GM19035 (cell line): ENCODE results near the gene BOD1L2.

ENCODE experiments used
- ATAC-seq: cut with Tn5 transposase; IDR thresholded peaks from one replicate; pipeline ENCODE4 v1.9.1; 2021; ENCODE audit not compliant: unreplicated experiment

Gene BOD1L2

GRCh38 chr18:57149531-57149930 lies 2.6 kb downstream of the BOD1L2 start:
- ATAC-seq: no peak

DNA sequence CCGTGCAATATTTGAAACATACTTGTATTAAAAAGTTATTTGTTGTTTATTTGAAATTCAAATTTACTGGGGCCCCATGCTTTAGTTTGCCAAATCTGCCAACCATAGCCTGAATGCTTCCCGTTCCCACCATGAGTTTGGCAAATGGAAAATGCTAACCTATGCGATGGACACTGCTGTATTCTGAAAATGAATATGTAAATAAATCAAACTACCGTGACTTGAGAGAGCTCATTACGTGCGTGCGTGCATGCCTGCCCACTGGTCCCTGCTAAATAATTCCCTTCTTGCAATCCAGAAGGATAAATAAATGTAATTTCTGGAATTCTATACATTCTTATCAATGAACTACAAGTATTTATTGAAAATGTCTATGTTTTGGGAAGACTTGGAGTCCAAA lies 3.2 kb downstream of the BOD1L2 start:
- ATAC-seq: no peak

DNA sequence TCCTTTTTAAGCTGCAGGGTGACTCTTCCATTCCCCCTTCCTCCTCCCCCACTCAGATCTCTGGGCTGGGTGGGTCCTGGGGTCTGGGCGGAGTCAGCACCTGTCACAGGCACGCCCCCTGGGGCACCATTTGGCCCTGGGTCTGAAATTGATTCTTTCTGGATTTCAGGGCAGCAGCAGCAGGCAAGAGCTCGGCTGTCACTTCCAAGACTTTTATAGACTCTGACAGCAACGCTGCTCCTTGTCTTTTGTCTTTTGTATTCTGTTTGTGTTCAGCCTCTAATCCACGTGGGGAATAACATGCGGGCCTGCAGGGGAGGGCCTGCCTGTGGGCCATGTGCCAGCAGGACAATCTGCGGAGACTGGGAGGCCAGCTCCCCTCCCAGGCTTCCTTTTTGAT lies 3.9 kb downstream of the BOD1L2 start:
- no peak for ATAC-seq

GRCh38 chr18:57154191-57154830 lies 7.4 kb downstream of the BOD1L2 start:
- no peak for ATAC-seq

- no peak for ATAC-seq
These were observed 17.5 kb downstream of the BOD1L2 start for GRCh38 chr18:57164401-57164800.

- ATAC-seq: no peak
These were observed 20.9 kb downstream of the BOD1L2 start for GRCh38 chr18:57167617-57168308.

GRCh38 chr18:57171026-57171425 lies 24.1 kb downstream of the BOD1L2 start:
- ATAC-seq: no peak

GRCh38 chr18:57175532-57175931 lies 28.6 kb downstream of the BOD1L2 start:
- ATAC-seq: no peak

- ATAC-seq: no peak
These were observed 38.5 kb downstream of the BOD1L2 start for GRCh38 chr18:57185434-57185833.

- ATAC-seq: no peak
These were observed 42.1 kb downstream of the BOD1L2 start for GRCh38 chr18:57188851-57189557.

DNA sequence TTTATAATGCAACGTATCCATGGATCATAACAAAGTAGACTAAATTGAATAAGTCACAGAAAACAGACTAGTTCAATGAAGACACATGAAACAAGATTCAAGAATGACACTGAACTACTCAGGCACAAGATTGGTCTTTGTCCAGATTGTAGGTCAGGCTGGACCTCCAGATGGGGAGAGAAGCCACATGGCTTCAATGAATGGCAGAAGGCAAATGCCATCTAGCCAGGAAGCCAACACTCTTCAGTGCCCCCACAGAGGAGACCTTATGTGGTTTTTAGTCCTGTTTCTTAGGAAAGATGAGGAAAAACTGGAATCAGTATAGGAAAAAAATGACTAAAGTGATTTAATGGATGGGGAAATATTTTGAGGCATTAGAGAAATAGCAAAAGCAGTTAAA lies 43.1 kb downstream of the BOD1L2 start:
- ATAC-seq: no peak

GRCh38 chr18:57194070-57194469 lies 47.2 kb downstream of the BOD1L2 start:
- no peak for ATAC-seq

- ATAC-seq: no peak
These were observed 47.7 kb downstream of the BOD1L2 start for GRCh38 chr18:57194622-57195021.

DNA sequence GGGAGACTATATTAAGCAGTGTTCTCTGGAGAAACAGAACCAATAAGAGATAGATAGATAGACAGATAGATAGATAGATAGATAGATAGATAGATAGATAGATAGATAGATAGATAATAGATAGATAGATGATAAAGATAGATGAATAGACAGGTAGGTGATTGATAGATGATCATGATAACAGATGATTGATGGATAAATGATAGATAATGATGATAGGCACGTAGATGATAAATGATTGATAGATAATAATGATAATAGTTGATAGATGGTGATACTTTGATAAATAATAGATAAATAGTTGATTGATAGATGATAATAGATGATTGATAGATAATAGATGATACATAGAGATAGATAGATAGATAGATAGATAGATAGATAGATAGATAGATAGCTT lies 48.5 kb downstream of the BOD1L2 start:
- no peak for ATAC-seq

DNA sequence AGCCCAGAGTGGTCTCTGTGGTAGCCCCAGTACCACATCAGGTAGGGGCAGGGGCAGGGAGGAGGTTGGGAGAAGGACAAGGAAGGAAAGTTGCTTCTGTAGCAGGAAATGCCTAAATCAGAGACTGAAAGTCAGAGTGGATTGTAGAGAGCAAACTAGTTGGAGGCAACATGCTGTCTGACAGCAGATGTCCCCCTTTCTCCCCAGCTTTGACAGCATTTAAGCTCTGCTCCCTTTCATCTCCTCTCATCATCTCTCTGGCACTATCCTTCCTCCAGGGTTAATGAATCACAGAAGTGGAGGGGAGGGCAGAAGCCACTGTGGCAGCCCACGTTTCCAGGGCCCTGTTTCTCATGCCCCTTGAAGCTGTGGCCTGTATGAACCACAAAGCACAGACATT lies 50.4 kb downstream of the BOD1L2 start:
- no peak for ATAC-seq

- ATAC-seq: no peak
These were observed 51.2 kb downstream of the BOD1L2 start for GRCh38 chr18:57198073-57198472.
